Transverse colon (tissue), 4 donors: ENCODE results near the gene TNPO2. TPM values are rescaled to one million over a fixed set of nuclear protein-coding genes. Genes with fewer than 3 reads are reported as not detected.
"Not testable (repeated sequence)": the region's sequence is repeated elsewhere in the genome, so short reads cannot be mapped to it uniquely, and the experiment has no call there.

Source experiments
- DNase-seq: peaks from one replicate; pipeline ENCODE4 v3.0.0-alpha.2; 2019
- H3K27ac ChIP-seq, 4 donors: fragments of 200-600 bp; sonication (generic); 2 replicates each; pipeline ENCODE4 v1.5.1; 2016 to 2018; ENCODE audit warnings: inconsistent platforms in 4 of 4
- H3K27me3 ChIP-seq: fragments of 200-600 bp; sonication (generic); 2 replicates; pipeline ENCODE4 v1.5.1; 2017; ENCODE audit warnings: inconsistent platforms
- H3K36me3 ChIP-seq, 4 donors: fragments of 200-600 bp; sonication (generic); 2 replicates each; pipeline ENCODE4 v1.5.1; 2017 to 2019; ENCODE audit warnings: inconsistent platforms in 4 of 4
- H3K4me1 ChIP-seq, 4 donors: fragments of 200-600 bp; sonication (generic); 2 replicates each; pipeline ENCODE4 v1.5.1; 2017 to 2020; ENCODE audit warnings: inconsistent platforms in 4 of 4
- H3K4me3 ChIP-seq, 4 donors: fragments of 200-600 bp; sonication (generic); 1 replicate in 1 of 4; 2 replicates in 3 of 4; pipeline versions ENCODE4 v1.5.1 to v1.6.1; 2017 to 2019; ENCODE audit warnings: inconsistent platforms in 4 of 4
- H3K9me3 ChIP-seq, 2 donors: fragments of 200-600 bp; sonication (generic); 2 replicates each; pipeline ENCODE4 v1.5.1; 2017 to 2019; ENCODE audit warnings: inconsistent platforms in 2 of 2
- EP300 ChIP-seq: sonication (generic); formaldehyde crosslinking; IDR thresholded peaks from one replicate; pipeline ENCODE4 v1.6.1; 2017; ENCODE audit warnings: antibody characterized with exemption, low read depth
- POLR2A ChIP-seq: fragments of 450-650 bp; IDR thresholded peaks from one replicate; pipeline ENCODE4 v1.6.1; 2016; ENCODE audit warnings: antibody characterized with exemption, mild to moderate bottlenecking, moderate library complexity
- POLR2AphosphoS5 ChIP-seq, 3 donors: sonication (generic); formaldehyde crosslinking; IDR thresholded peaks; one replicate each; pipeline ENCODE4 v1.6.1; 2016; ENCODE audit warnings: antibody characterized with exemption in 3 of 3
- WGBS, 2 donors: methylation state at CpG; one replicate each; pipeline ENCODE4 v1.1.5; 2018; ENCODE audit warnings: low coverage in 1 of 2; 5-methylcytosine and 5-hydroxymethylcytosine counted together
- in situ Hi-C, 4 donors: fragments of 200-750 bp; cut with MboI; loops; one replicate each; pipeline versions ENCODE4 v1.15.0 to v1.15.1; 2017; ENCODE audit warnings: low sequenced_read_pairs in 3 of 4, low pct_ligation_motif_present in 1 of 4, low pct_unique_long_range_greater_than_20kb in 1 of 4
- intact Hi-C: fragments of 100-400 bp; cut with DNase I; formaldehyde crosslinking; loops from one replicate; pipeline ENCODE4 v1.15.1; 2023; ENCODE audit warnings: low total_unique reads
- total RNA-seq, 4 donors: library from RNA; depleted of rRNA; stranded (reverse); fragments of >200 nt; gene quantifications; one replicate each; pipeline ENCODE4 v1.1.0, GENCODE V29; 2016
- TF ChIP-seq, protein P1 (sequence below), 5 experiments: fragments of 200-600 bp in 3 of 5; fragments of 450-650 bp in 2 of 5; sonication (generic) in 3 of 5; IDR thresholded peaks; 1 replicate in 2 of 5; 2 replicates in 3 of 5; pipeline ENCODE4 v1.5.1; 2016 to 2017; ENCODE audit warnings: antibody characterized with exemption in 5 of 5, inconsistent platforms in 3 of 5, mild to moderate bottlenecking in 2 of 5, moderate library complexity in 1 of 5

TNPO2 gene
- total RNA-seq, 4 donors from 2014 or later: 39.2 to 128 (median 62.7) TPM

DNA sequence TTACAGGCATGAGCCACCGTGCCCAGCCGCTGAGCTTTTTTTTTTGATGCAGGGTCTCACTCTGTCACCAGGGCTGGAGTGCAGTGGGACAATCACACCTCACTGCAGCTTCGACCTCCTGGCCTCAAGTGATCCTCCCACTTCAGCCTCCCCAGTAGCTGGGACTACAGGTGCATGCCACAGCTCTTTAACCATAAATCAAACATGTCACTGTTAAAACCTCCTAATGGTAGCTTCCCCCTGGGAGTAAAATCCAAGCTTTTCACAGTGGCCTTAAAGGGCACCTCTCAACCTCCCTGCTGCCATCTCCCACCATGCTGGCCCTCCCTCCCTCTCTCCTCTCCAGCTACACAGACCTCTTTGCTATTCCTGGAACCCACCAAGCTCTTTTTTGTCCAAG lies 37.9 kb downstream of the TNPO2 start:
- intact Hi-C loops: no loop called here
- DNase-seq: no peak
- in situ Hi-C loops: no loop called here

DNA sequence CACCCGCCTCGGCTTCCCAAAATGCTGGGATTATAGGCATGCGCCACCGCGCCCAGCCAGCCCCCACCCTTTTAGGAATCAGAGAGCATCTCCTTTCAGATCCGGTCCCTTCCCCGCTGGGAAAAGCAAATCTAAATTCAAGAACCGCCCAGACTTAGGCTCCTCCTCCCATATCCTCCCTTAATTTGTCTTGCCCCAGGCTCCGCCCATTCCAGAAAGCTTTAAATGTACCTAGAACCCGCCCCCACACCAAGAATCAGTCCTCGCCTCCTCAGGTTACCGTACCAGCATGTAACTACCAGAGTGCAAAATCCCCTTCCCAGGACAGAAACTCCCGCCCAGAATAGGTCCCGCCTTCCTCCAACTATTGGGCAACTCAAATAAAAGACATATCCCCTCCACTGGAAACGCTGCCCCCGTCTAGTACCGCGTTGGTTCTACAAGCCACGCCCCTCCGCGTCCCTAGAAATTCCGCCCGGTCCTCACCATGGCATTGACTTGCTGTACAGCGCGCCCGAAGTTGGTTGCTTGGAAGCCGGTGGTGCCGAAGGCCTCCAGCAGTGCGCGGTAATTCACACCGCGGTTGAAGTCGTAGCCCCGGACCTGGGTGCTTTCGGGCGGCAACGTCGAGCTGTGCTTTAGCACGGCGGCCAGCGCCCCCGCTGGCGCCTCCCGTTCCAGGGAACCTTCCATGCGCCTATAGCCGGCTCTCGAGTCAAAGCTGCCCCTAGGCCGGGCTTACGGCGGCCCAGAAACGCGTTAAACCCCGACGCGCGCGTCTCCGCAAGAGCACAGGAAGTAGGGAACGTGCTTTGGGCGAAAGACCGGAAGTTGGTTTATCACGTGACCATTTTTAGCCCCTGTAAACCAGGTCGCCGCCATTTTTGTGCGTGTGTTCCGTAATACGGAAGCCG lies 42.4 kb downstream of the TNPO2 start, which contains the start of gene DHPS:
Gene DHPS, minus strand, starts transcription at position 807 of the 914 bp plus-strand sequence. Its CDS starts 114 bp downstream, at position 693.
- Histone ChIP-seq H3K4me1 (peaks cover 7 to 17% (median 10%) of the 10 kb centered on the region in 4 donors), H3K9me3 (no peaks in the 10 kb centered on the region), H3K36me3 (peaks cover 0 to 26% (median 9%) of the 10 kb centered on the region in 4 donors), H3K27me3 (no peaks in the 10 kb centered on the region), H3K27ac (peak within 1 kb of the TSS; percentile 96 to 99 (median 98)), H3K4me3 (peak within 1 kb of the TSS; percentile 64 to 91 (median 75))
- DNase-seq: peak; percentile 95
- intact Hi-C loops: no loop called here
- in situ Hi-C loops: no loop called here
- 1% methylated on average over 14 to 68 of the region's 68 CpGs for WGBS, 2 donors
- TF ChIP-seq EP300 (no peak), POLR2A (peak; percentile 85), POLR2AphosphoS5 (IDR thresholded peaks at IDR 0.05) (peak; percentile 61 to 78 (median 74))
- TF ChIP-seq, protein P1, sequence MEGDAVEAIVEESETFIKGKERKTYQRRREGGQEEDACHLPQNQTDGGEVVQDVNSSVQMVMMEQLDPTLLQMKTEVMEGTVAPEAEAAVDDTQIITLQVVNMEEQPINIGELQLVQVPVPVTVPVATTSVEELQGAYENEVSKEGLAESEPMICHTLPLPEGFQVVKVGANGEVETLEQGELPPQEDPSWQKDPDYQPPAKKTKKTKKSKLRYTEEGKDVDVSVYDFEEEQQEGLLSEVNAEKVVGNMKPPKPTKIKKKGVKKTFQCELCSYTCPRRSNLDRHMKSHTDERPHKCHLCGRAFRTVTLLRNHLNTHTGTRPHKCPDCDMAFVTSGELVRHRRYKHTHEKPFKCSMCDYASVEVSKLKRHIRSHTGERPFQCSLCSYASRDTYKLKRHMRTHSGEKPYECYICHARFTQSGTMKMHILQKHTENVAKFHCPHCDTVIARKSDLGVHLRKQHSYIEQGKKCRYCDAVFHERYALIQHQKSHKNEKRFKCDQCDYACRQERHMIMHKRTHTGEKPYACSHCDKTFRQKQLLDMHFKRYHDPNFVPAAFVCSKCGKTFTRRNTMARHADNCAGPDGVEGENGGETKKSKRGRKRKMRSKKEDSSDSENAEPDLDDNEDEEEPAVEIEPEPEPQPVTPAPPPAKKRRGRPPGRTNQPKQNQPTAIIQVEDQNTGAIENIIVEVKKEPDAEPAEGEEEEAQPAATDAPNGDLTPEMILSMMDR (IDR thresholded peaks at IDR 0.05): no peak

More for the DNA sequence above, 37.9 kb downstream of the TNPO2 start:
- H3K36me3 ChIP-seq: no peaks in the 10 kb centered on the region
- peaks cover 0 to 5% (median 5%) of the 10 kb centered on the region in 4 donors for H3K4me1 ChIP-seq
- 80% methylated on average over 3 of the region's 3 CpGs; no CpG with 5 or more reads in 1 of the 2 donors for WGBS, 2 donors
- no peak for TF ChIP-seq EP300
- TF ChIP-seq, protein P1 (IDR thresholded peaks at IDR 0.05): no peak
- no peak for TF ChIP-seq POLR2A
- TF ChIP-seq POLR2AphosphoS5 (IDR thresholded peaks at IDR 0.05): no peak
- no peak overlapping the region for H3K4me3 ChIP-seq
- H3K9me3 ChIP-seq: no peaks in the 10 kb centered on the region
- no peaks in the 10 kb centered on the region for H3K27me3 ChIP-seq
- no peak overlapping the region for H3K27ac ChIP-seq

DNA sequence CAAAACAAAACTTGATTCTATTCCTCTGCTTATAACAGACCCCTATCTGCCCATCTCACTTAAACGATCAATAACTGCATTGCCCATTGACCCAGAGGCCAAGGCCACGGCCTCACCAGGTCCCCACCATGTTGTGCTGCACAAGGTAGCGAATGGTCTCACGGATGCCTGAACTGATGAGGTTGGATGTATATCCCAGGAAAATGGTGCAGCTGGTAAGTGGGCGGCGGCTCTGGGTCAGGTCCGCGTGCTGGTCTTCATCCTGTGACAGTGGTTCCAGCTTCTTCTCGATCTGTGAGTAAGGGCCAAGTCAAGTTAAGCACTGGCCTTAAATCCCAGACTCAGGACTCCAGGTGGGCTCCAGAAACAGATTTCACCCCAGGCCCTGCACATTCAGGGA lies 43.7 kb downstream of the TNPO2 start:
- TF ChIP-seq POLR2A (no peak), POLR2AphosphoS5 (IDR thresholded peaks at IDR 0.05) (no peak), EP300 (no peak)
- TF ChIP-seq, protein P1 (IDR thresholded peaks at IDR 0.05): no peak
- Histone ChIP-seq H3K9me3 (no peaks in the 10 kb centered on the region), H3K36me3 (peaks cover 0 to 33% (median 14%) of the 10 kb centered on the region in 4 donors), H3K27ac (no peak overlapping the region), H3K4me1 (peaks cover 7 to 18% (median 10%) of the 10 kb centered on the region in 4 donors), H3K27me3 (no peaks in the 10 kb centered on the region), H3K4me3 (no peak overlapping the region)
- DNase-seq: no peak
- WGBS, 2 donors: 97% methylated on average over 9 of the region's 9 CpGs; no CpG with 5 or more reads in 1 of the 2 donors
- in situ Hi-C loops (no loop called here), intact Hi-C loops (no loop called here)

DNA sequence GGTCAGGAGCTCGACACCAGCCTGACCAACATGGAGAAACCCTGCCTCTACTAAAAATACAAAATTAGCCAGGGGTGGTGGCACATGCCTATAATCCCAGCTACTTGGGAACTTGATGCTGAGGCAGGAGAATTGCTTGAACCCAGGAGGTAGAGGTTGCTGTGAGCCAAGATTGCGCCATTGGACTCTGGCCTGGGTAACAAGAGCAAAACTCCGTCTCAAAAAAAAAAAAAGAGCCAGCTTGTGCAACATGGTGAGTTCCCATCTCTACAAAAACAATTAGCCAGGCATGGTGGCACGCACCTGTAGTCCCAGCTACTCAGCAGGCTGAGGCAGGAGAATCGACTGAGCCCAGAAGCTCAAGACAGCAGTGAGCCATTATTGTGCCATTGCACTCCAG lies 45.7 kb downstream of the TNPO2 start:
- H3K27ac ChIP-seq, DNase-seq, H3K27me3 ChIP-seq, H3K4me3 ChIP-seq, H3K9me3 ChIP-seq: not testable (repeated sequence)
- Histone ChIP-seq H3K4me1 (peaks cover 7 to 18% (median 10%) of the 10 kb centered on the region in 4 donors), H3K36me3 (peaks cover 0 to 42% (median 20%) of the 10 kb centered on the region in 4 donors)
- intact Hi-C loops: loop anchor here (10.0 kb wide), 1 partner anchor 103 kb away; no protein-coding TSS in a partner anchor
- WGBS, 2 donors: 92 to 100% methylated on average over 2 to 5 of the region's 5 CpGs
- in situ Hi-C loops: loop anchor here in 3 of 4 donors (10.0 kb wide), 1 partner anchor 113 kb away; no protein-coding TSS in a partner anchor
